Measurements from ENCODE around the gene OPN4. TPM values are rescaled to one million over a fixed set of nuclear protein-coding genes. Genes with fewer than 3 reads are reported as not detected.

OPN4 gene
- total and polyA plus RNA-seq, 5 donors from 2014 or later = not detected

DNA sequence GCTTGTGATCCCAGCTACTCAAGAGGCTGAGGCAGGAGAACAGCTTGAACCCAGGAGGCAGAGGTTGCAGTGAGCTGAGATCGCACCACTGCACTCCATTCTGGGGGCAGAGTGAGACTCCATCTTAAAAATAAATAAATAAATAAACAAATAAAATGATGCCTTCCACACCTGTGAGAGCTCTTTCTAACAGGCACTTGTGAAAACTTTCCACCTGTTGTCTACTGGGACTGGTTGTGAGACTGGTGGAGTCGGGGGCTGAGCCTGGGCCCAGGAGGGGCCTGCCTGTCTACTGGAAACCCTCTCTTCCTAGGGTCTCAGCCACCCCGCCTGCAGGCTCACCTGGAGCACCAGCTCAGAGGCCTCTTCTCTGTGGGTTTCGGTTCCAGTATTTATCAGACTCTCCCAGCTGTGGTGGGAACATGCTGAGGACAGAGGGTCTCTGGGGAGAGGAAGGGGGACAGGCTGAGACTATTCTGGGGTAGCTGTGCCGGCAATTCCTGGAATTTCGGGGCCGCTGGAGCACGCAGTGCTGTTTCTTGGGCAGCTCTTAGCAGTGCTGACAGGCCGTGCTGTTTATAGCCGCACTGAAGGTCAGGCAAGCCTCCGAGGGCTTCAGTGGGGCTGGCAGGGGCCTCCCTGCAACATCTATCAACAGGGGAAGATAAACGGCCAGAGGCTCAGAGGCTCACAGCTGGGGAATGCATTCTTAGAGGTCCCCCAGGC lies 17.8 kb downstream of the OPN4 start:
- Mint-ChIP-seq H3K4me1 (no peaks in the 10 kb centered on the region), H3K27me3 (peaks cover 4% of the 10 kb centered on the region), H3K36me3 (no peaks in the 10 kb centered on the region), H3K27ac (no peak overlapping the region), H3K4me3 (peak overlapping the region in 1 of 4 donors; percentile 15), H3K9me3 (no peaks in the 10 kb centered on the region)
- Histone ChIP-seq H3K27me3 (ENCODE audit: control insufficient read depth, insufficient read depth, low read length) (no peaks in the 10 kb centered on the region), H3K36me3 (ENCODE audit: control insufficient read depth, insufficient read depth, low read length) (no peaks in the 10 kb centered on the region), H3K4me1 (ENCODE audit: control insufficient read depth, insufficient read depth, low read length, poor library complexity, severe bottlenecking) (no peaks in the 10 kb centered on the region), H3K4me3 (ENCODE audit: low read depth, low read length) (no peak overlapping the region), H3K9me3 (ENCODE audit: control insufficient read depth in 2 of 2, low read length in 2 of 2) (no peaks in the 10 kb centered on the region), H3K27ac (ENCODE audit: insufficient read depth, low read length, poor library complexity, severe bottlenecking) (no peak overlapping the region)
- ATAC-seq (ENCODE audit: low read depth in 2 of 2) (no peak), DNase-seq (no peak)

DNA sequence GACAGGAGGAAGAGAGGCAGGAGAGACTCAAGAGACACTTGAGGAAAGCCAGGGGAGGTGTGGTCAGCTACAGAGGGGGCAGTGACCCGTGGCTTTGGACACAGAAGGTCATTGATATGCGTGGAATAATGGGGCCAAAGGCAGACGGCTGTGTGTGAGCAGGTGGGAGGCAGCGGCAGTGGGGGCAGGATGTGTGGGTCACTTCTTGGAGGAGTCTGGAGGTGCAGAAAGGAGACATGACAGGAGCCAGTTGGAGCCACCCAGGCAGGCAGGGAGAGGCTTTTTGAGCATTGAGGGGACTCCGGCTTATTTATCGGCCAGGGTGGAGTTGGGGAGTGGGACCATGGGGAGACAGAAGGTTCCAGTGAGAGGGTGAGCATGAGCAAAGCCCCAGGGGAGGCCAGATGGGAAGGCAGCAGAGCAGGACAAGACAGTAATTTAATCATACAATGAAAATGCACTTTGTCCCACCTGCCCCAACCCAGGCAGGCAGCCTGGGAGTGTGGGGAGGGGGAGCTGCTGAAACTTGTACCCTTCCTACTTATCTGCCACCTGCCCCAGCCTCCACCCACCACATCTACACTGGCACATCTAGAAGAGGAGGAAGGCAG lies 19.0 kb downstream of the OPN4 start:
- no peaks in the 10 kb centered on the region for H3K4me1 ChIP-seq (ENCODE audit: control insufficient read depth, insufficient read depth, low read length, poor library complexity, severe bottlenecking)
- Mint-ChIP-seq H3K27me3 (peaks cover 4% of the 10 kb centered on the region), H3K9me3 (no peaks in the 10 kb centered on the region), H3K27ac (peak overlapping the region in 2 of 3 donors; percentile 5 to 71), H3K36me3 (no peaks in the 10 kb centered on the region), H3K4me1 (no peaks in the 10 kb centered on the region), H3K4me3 (no peak overlapping the region)
- no peaks in the 10 kb centered on the region for H3K9me3 ChIP-seq (ENCODE audit: control insufficient read depth in 2 of 2, low read length in 2 of 2)
- DNase-seq (no peak), ATAC-seq (ENCODE audit: low read depth in 2 of 2) (no peak)
- H3K27me3 ChIP-seq (ENCODE audit: control insufficient read depth, insufficient read depth, low read length) = no peaks in the 10 kb centered on the region
- no peaks in the 10 kb centered on the region for H3K36me3 ChIP-seq (ENCODE audit: control insufficient read depth, insufficient read depth, low read length)
- no peak overlapping the region for H3K27ac ChIP-seq (ENCODE audit: insufficient read depth, low read length, poor library complexity, severe bottlenecking)
- no peak overlapping the region for H3K4me3 ChIP-seq (ENCODE audit: low read depth, low read length)

DNA sequence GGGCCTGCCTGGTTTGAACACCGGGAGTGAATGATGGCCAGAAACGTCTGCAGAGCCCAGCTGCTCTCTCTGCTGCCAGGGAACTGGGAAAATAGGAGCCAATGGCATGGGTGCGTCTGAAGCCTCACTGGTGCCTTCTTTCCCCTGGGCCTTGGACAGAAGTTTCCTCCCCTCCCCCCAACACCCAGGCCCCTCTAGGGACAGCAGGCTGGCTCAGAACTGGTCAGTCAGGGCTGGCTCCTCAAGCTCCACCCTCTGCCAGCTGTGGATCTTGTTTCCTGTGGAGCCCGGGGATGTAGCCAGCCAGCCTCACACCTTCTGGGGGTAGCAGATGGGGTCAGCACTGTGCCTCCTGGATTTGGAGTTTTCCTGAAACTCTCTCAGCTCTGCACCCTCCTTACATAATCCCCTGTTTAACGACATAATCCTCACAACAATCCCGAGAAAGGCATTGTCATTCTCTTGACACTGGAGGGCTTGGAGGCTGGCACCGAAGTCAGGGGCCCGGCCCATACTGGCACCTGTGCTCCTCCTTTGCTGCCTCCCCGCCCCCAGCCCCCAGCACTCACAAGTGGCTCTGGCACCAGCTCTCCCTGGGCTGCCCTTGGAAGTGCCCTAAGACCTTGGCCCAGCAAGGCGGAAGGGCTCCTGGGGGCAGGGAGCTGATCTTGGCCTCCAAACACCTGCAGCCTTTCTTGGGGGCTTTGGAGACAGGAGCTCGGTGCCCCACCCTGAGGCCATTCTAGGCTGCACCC lies 19.7 kb downstream of the OPN4 start:
- Mint-ChIP-seq H3K4me3 (no peak overlapping the region), H3K27me3 (peaks cover 4% of the 10 kb centered on the region), H3K4me1 (no peaks in the 10 kb centered on the region), H3K27ac (no peak overlapping the region), H3K9me3 (no peaks in the 10 kb centered on the region), H3K36me3 (no peaks in the 10 kb centered on the region)
- Histone ChIP-seq H3K36me3 (ENCODE audit: control insufficient read depth, insufficient read depth, low read length) (no peaks in the 10 kb centered on the region), H3K4me3 (ENCODE audit: low read depth, low read length) (no peak overlapping the region), H3K4me1 (ENCODE audit: control insufficient read depth, insufficient read depth, low read length, poor library complexity, severe bottlenecking) (no peaks in the 10 kb centered on the region), H3K9me3 (ENCODE audit: control insufficient read depth in 2 of 2, low read length in 2 of 2) (no peaks in the 10 kb centered on the region), H3K27ac (ENCODE audit: insufficient read depth, low read length, poor library complexity, severe bottlenecking) (no peak overlapping the region), H3K27me3 (ENCODE audit: control insufficient read depth, insufficient read depth, low read length) (no peaks in the 10 kb centered on the region)
- DNase-seq (no peak), ATAC-seq (ENCODE audit: low read depth in 2 of 2) (no peak)

DNA sequence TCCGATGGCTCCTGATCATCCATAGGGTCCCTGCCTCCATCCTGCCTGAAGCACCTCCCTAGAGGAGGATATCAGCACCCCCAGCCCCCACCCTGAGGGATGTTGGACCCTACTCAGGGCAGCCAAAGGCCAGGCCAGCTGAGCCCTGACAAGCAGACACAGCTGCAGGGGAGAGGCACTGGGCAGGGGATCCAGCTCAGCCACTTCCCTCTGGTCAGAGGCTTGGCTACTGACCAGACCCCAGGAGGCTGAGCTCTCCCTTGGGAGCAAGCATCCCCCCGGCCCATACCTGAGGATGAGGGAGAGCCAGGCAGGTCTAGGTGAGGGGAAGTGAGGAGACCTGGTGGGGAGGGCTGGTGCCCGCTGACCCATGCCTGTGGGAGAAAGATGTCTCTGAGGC lies 20.6 kb downstream of the OPN4 start:
- no peak for ATAC-seq (ENCODE audit: low read depth in 2 of 2)
- Histone ChIP-seq H3K27ac (ENCODE audit: insufficient read depth, low read length, poor library complexity, severe bottlenecking) (no peak overlapping the region), H3K36me3 (ENCODE audit: control insufficient read depth, insufficient read depth, low read length) (no peaks in the 10 kb centered on the region)

DNA sequence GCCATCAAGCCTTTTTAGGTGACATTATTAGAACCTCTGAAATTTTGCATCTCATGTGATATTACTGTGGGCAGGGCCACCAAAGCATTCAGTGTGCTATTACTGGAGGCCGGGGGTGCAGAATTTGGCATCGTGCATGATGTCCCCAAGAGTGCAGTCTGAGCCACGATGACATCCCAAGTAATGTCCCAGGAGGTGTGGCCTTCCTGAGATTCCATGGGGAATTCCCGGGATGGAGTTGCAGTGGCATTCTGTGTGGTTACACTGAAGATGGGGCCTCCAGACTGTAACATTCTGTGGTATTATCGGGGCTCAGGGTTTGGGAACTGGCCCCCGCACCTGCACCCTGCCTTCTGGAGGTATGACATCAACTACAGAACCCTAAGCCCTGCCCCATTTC lies 23.0 kb downstream of the OPN4 start:
- Mint-ChIP-seq H3K4me1 (no peaks in the 10 kb centered on the region), H3K27ac (no peak overlapping the region), H3K9me3 (no peaks in the 10 kb centered on the region), H3K27me3 (peaks cover 3% of the 10 kb centered on the region), H3K36me3 (no peaks in the 10 kb centered on the region), H3K4me3 (no peak overlapping the region)
- Histone ChIP-seq H3K27ac (ENCODE audit: insufficient read depth, low read length, poor library complexity, severe bottlenecking) (no peak overlapping the region), H3K4me3 (ENCODE audit: low read depth, low read length) (no peak overlapping the region), H3K36me3 (ENCODE audit: control insufficient read depth, insufficient read depth, low read length) (no peaks in the 10 kb centered on the region), H3K4me1 (ENCODE audit: control insufficient read depth, insufficient read depth, low read length, poor library complexity, severe bottlenecking) (no peaks in the 10 kb centered on the region), H3K9me3 (ENCODE audit: control insufficient read depth in 2 of 2, low read length in 2 of 2) (no peaks in the 10 kb centered on the region), H3K27me3 (ENCODE audit: control insufficient read depth, insufficient read depth, low read length) (no peaks in the 10 kb centered on the region)
- ATAC-seq (ENCODE audit: low read depth in 2 of 2) (no peak), DNase-seq (no peak)

More for the DNA sequence above, 20.6 kb downstream of the OPN4 start:
- Mint-ChIP-seq H3K4me1 (no peaks in the 10 kb centered on the region), H3K9me3 (no peaks in the 10 kb centered on the region), H3K36me3 (no peaks in the 10 kb centered on the region), H3K27ac (no peak overlapping the region), H3K4me3 (no peak overlapping the region), H3K27me3 (peaks cover 4% of the 10 kb centered on the region)
- H3K27me3 ChIP-seq (ENCODE audit: control insufficient read depth, insufficient read depth, low read length) = no peaks in the 10 kb centered on the region
- no peaks in the 10 kb centered on the region for H3K4me1 ChIP-seq (ENCODE audit: control insufficient read depth, insufficient read depth, low read length, poor library complexity, severe bottlenecking)
- no peak overlapping the region for H3K4me3 ChIP-seq (ENCODE audit: low read depth, low read length)
- DNase-seq = no peak
- no peaks in the 10 kb centered on the region for H3K9me3 ChIP-seq (ENCODE audit: control insufficient read depth in 2 of 2, low read length in 2 of 2)

DNA sequence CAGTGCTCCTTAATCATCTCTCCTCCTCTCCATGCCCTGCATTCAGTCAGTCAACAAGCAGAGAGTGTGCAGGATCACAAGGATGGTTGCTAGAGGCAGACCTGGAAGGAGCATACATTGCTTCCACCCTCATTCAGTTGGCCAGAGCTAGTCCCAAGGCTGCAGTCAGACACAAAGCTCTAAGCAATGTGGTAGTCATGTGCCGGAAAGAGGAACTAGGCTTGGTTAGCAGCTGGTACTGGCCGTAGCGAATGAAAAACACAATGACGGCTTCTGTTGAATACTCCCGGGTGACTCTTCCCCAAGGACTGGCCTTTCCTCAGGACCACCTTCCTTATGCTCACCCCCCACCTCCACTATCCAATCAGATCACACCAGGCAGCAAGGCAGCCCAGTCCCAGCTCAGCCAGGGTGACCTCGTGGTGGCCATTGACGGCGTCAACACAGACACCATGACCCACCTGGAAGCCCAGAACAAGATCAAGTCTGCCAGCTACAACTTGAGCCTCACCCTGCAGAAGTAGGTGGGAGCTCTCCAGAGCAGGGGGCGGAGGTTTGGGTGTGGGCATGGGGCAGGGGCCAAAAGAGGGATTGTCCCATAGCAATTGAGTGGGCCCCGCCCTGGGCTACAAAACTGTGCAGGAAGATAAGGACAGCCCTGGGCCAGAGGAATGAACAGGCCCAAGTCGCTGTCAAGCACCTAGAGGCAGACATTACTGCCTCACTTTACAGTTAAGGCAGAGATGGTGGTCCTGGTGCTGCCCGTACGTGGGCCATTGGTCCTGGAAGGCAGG lies 24.8 kb downstream of the OPN4 start:
- Mint-ChIP-seq H3K4me3 (no peak overlapping the region), H3K36me3 (no peaks in the 10 kb centered on the region), H3K27ac (no peak overlapping the region), H3K9me3 (no peaks in the 10 kb centered on the region), H3K4me1 (no peaks in the 10 kb centered on the region), H3K27me3 (peaks cover 4% of the 10 kb centered on the region)
- H3K9me3 ChIP-seq (ENCODE audit: control insufficient read depth in 2 of 2, low read length in 2 of 2) = no peaks in the 10 kb centered on the region
- H3K36me3 ChIP-seq (ENCODE audit: control insufficient read depth, insufficient read depth, low read length) = no peaks in the 10 kb centered on the region
- H3K27ac ChIP-seq (ENCODE audit: insufficient read depth, low read length, poor library complexity, severe bottlenecking) = no peak overlapping the region
- H3K27me3 ChIP-seq (ENCODE audit: control insufficient read depth, insufficient read depth, low read length) = no peaks in the 10 kb centered on the region
- ATAC-seq (ENCODE audit: low read depth in 2 of 2) = no peak
- DNase-seq = no peak
- no peaks in the 10 kb centered on the region for H3K4me1 ChIP-seq (ENCODE audit: control insufficient read depth, insufficient read depth, low read length, poor library complexity, severe bottlenecking)
- H3K4me3 ChIP-seq (ENCODE audit: low read depth, low read length) = no peak overlapping the region

DNA sequence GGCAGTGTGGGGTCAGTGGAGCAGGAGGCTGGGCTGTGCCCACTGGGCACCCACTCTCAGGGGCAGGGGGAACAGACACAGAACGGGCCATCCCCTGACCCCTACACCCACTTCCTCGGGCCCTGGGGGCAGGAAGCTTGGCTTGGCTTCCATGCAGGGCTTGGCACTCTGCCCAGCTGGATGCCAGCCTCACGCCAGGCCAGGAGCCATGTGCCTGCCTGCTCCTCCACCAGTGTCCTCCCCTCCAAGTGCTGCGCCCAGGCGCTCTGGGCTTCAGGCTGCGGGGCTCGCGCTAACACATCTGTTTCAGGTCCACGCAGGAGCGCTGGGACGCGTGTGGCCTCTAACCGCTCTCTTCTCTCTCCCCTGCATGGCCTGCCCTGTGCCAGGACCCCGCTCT lies 26.7 kb downstream of the OPN4 start:
- no peaks in the 10 kb centered on the region for H3K4me1 Mint-ChIP-seq
- no peak overlapping the region for H3K27ac ChIP-seq (ENCODE audit: insufficient read depth, low read length, poor library complexity, severe bottlenecking)
- H3K4me3 Mint-ChIP-seq = no peak overlapping the region
- no peaks in the 10 kb centered on the region for H3K9me3 ChIP-seq (ENCODE audit: control insufficient read depth in 2 of 2, low read length in 2 of 2)
- H3K36me3 ChIP-seq (ENCODE audit: control insufficient read depth, insufficient read depth, low read length) = no peaks in the 10 kb centered on the region
- no peak overlapping the region for H3K4me3 ChIP-seq (ENCODE audit: low read depth, low read length)
- no peak for DNase-seq
- H3K4me1 ChIP-seq (ENCODE audit: control insufficient read depth, insufficient read depth, low read length, poor library complexity, severe bottlenecking) = no peaks in the 10 kb centered on the region
- peak in 1 of 2 donors; percentile 16 for ATAC-seq (ENCODE audit: low read depth in 2 of 2)
- no peak overlapping the region for H3K27ac Mint-ChIP-seq
- no peaks in the 10 kb centered on the region for H3K27me3 ChIP-seq (ENCODE audit: control insufficient read depth, insufficient read depth, low read length)
- no peaks in the 10 kb centered on the region for H3K36me3 Mint-ChIP-seq
- peaks cover 8% of the 10 kb centered on the region for H3K27me3 Mint-ChIP-seq
- no peaks in the 10 kb centered on the region for H3K9me3 Mint-ChIP-seq

All from CD4-positive, CD25-positive, alpha-beta regulatory T cell (primary cell).